ENCODE results near the gene WDFY2. TPM values are rescaled to one million over a fixed set of nuclear protein-coding genes. Genes with fewer than 3 reads are reported as not detected.

WDFY2 gene
- total and polyA plus RNA-seq, 2 of the 13 experiments (the other 11 are each of a cell fraction or from before 2014, with no cell fraction given) = 22.6 to 27.0 TPM

GRCh38 chr13:51583875-51584730 lies at the start of gene WDFY2 (continued):
- no peak for TF ChIP-seq NFAT5 (CRISPR knock-in tag; IDR thresholded peaks at IDR 0.05)
- peak; percentile 43; the same call in 1 of the 2 replicates for TF ChIP-seq GMEB2 (CRISPR knock-in tag; IDR thresholded peaks at IDR 0.05; ENCODE audit: low read depth)
- TF ChIP-seq MEIS1 (CRISPR knock-in tag; IDR thresholded peaks at IDR 0.05; ENCODE audit: borderline replicate concordance) = peak; percentile 80
- peak; percentile 2; the same call in 1 of the 2 replicates for TF ChIP-seq MIER2 (CRISPR knock-in tag; IDR thresholded peaks at IDR 0.05)
- TF ChIP-seq SMAD1 (CRISPR knock-in tag; IDR thresholded peaks at IDR 0.05; ENCODE audit: borderline replicate concordance, low read depth) = peak; percentile 28; the same call in 1 of the 2 replicates
- no peak for TF ChIP-seq TRIM24 (CRISPR knock-in tag; IDR thresholded peaks at IDR 0.05)
- TF ChIP-seq ZMYM2 (CRISPR knock-in tag; IDR thresholded peaks at IDR 0.05) = no peak
- TF ChIP-seq ZNF468 (CRISPR knock-in tag; IDR thresholded peaks at IDR 0.05) = no peak
- peak; percentile 84 for TF ChIP-seq ZNF781 (CRISPR knock-in tag; IDR thresholded peaks at IDR 0.05; ENCODE audit: borderline replicate concordance, not compliant biosample characterization)
- TF ChIP-seq ARNTL (CRISPR knock-in tag; IDR thresholded peaks at IDR 0.05) = no peak; the same call in 1 of the 2 replicates
- TF ChIP-seq TCF12 (IDR thresholded peaks at IDR 0.05) = no peak
- 0 out of 2 replicates have a peak, but pooled peaks have one; percentile 23 for TF ChIP-seq TCF12 (CRISPR knock-in tag; IDR thresholded peaks at IDR 0.05)
- no peak for TF ChIP-seq ZMAT5 (CRISPR knock-in tag; IDR thresholded peaks at IDR 0.05; ENCODE audit: borderline replicate concordance, low read depth)
- no peak; the same call in 1 of the 2 replicates for TF ChIP-seq HCFC1 (IDR thresholded peaks at IDR 0.05; ENCODE audit: low read depth, low read length)
- TF ChIP-seq REPIN1 (CRISPR knock-in tag; IDR thresholded peaks at IDR 0.05; ENCODE audit: borderline replicate concordance, low read depth) = no peak; the same call in 1 of the 2 replicates
- TF ChIP-seq ZBTB21 (CRISPR knock-in tag; IDR thresholded peaks at IDR 0.05) = no peak
- no peak; the same call in 1 of the 2 replicates for TF ChIP-seq ZSCAN20 (CRISPR knock-in tag; IDR thresholded peaks at IDR 0.05; ENCODE audit: borderline replicate concordance)
- no peak for TF ChIP-seq NR2F1 (CRISPR knock-in tag; IDR thresholded peaks at IDR 0.05)
- TF ChIP-seq RFXANK (CRISPR knock-in tag; IDR thresholded peaks at IDR 0.05) = no peak
- TF ChIP-seq CENPT (CRISPR knock-in tag; IDR thresholded peaks at IDR 0.05; ENCODE audit: low read depth) = no peak
- TF ChIP-seq KAT8 (CRISPR knock-in tag; IDR thresholded peaks at IDR 0.05) = peak; percentile 41; the same call in 1 of the 2 replicates

Measured in HepG2 (cell line).